NCI-H187 treated with DMSO at 0.1 percent for 48 hours (cell line): ENCODE measurements around the gene LMOD1.

Experiments used
- DNase-seq: peaks from one replicate; lab custom pipeline; 2025; lab: John Stamatoyannopoulos, UW

LMOD1 gene

GRCh38 chr1:201892211-201892610 is 54.1 kb downstream of the LMOD1 start:
- no peak for DNase-seq

- no peak for DNase-seq
These were observed 54.8 kb downstream of the LMOD1 start for GRCh38 chr1:201891451-201892045.

GRCh38 chr1:201890806-201891450 is 55.4 kb downstream of the LMOD1 start:
- DNase-seq: no peak

GRCh38 chr1:201890223-201890622 is 56.1 kb downstream of the LMOD1 start:
- no peak for DNase-seq

- no peak for DNase-seq
These were observed 57.0 kb downstream of the LMOD1 start for GRCh38 chr1:201889090-201889968.

GRCh38 chr1:201888282-201889089 is 57.9 kb downstream of the LMOD1 start, which contains the start of gene SHISA4:
SHISA4 (plus strand) TSS chr1:201888898; CDS start chr1:201888995, 97 bp downstream.
- DNase-seq: no peak

- no peak for DNase-seq
These were observed 59.1 kb downstream of the LMOD1 start for GRCh38 chr1:201887116-201887866.

GRCh38 chr1:201886103-201886885 is 60.1 kb downstream of the LMOD1 start:
- DNase-seq: no peak

GRCh38 chr1:201885531-201886075 is 60.7 kb downstream of the LMOD1 start:
- DNase-seq: no peak

GRCh38 chr1:201884425-201884824 is 61.9 kb downstream of the LMOD1 start:
- no peak for DNase-seq

- no peak for DNase-seq
These were observed 62.6 kb downstream of the LMOD1 start for GRCh38 chr1:201883786-201884185.

GRCh38 chr1:201883266-201883665 is 63.1 kb downstream of the LMOD1 start:
- DNase-seq: no peak

- DNase-seq: no peak
These were observed 63.6 kb downstream of the LMOD1 start for GRCh38 chr1:201882665-201883132.

- DNase-seq: no peak
These were observed 64.7 kb downstream of the LMOD1 start for GRCh38 chr1:201881617-201882016.

GRCh38 chr1:201880928-201881571 is 65.3 kb downstream of the LMOD1 start:
- no peak for DNase-seq

- no peak for DNase-seq
These were observed 68.4 kb downstream of the LMOD1 start for GRCh38 chr1:201877877-201878401.

GRCh38 chr1:201876148-201876818 is 70.1 kb downstream of the LMOD1 start:
- no peak for DNase-seq

- DNase-seq: no peak
These were observed 71.7 kb downstream of the LMOD1 start for GRCh38 chr1:201874672-201875071.

GRCh38 chr1:201870397-201870796 is 76.0 kb downstream of the LMOD1 start:
- no peak for DNase-seq
